Thyroid gland (tissue), 4 donors: ENCODE results near the gene KCNIP4. TPM values are rescaled to one million over a fixed set of nuclear protein-coding genes. Genes with fewer than 3 reads are reported as not detected.
A peak's percentile ranks its signal among the peaks of the same experiment; 100 is the strongest.

ENCODE experiments used
- DNase-seq, 2 donors: peaks; one replicate each; pipeline ENCODE4 v3.0.0-alpha.2; 2019
- H3K27ac ChIP-seq, 3 donors: fragments of 200-600 bp; sonication (generic); 1 replicate in 2 of 3; 2 replicates in 1 of 3; pipeline ENCODE4 v1.5.1; 2016 to 2019; ENCODE audit warnings: mild to moderate bottlenecking in 1 of 3, moderate library complexity in 1 of 3
- H3K27me3 ChIP-seq: fragments of 200-600 bp; sonication (generic); one replicate; pipeline ENCODE4 v1.5.1; 2019
- H3K36me3 ChIP-seq, 2 donors: fragments of 200-600 bp; sonication (generic); one replicate each; pipeline ENCODE4 v1.5.1; 2016 to 2019
- H3K4me1 ChIP-seq, 2 donors: fragments of 200-600 bp; sonication (generic); one replicate each; pipeline ENCODE4 v1.5.1; 2017 to 2019
- H3K4me3 ChIP-seq, 3 donors: fragments of 200-600 bp; sonication (generic); replicated peaks in 1 of 3; 1 replicate in 2 of 3; 2 replicates in 1 of 3; pipeline ENCODE4 v1.5.1; 2016; ENCODE audit warnings: mild to moderate bottlenecking in 1 of 3
- H3K9me3 ChIP-seq: fragments of 200-600 bp; sonication (generic); one replicate; pipeline ENCODE4 v1.5.1; 2017
- POLR2A ChIP-seq, 2 donors: fragments of 450-650 bp; IDR thresholded peaks; one replicate each; pipeline ENCODE4 v1.6.1; 2017; ENCODE audit warnings: antibody characterized with exemption in 2 of 2, mild to moderate bottlenecking in 2 of 2, moderate library complexity in 1 of 2
- WGBS, 2 donors: methylation state at CpG; one replicate each; pipeline ENCODE4 v1.1.5; 2017; 5-methylcytosine and 5-hydroxymethylcytosine counted together
- intact Hi-C: fragments of 100-400 bp; cut with DNase I; formaldehyde crosslinking; loops from one replicate; pipeline ENCODE4 v1.15.1; 2023
- total RNA-seq, 4 donors: library from RNA; depleted of rRNA; stranded (reverse); fragments of >200 nt; gene quantifications; one replicate each; pipeline ENCODE4 v1.2.3, GENCODE V29; 2016
- TF ChIP-seq, protein P1 (sequence below), 6 experiments: fragments of 200-600 bp in 3 of 6; fragments of 450-650 bp in 3 of 6; sonication (generic) in 3 of 6; IDR thresholded peaks; one replicate each; pipeline ENCODE4 v1.5.1; 2016 to 2019; ENCODE audit warnings: antibody characterized with exemption in 6 of 6, mild to moderate bottlenecking in 2 of 6, inconsistent platforms in 1 of 6, moderate library complexity in 1 of 6

The KCNIP4 gene
- total RNA-seq, 4 donors from 2014 or later = 2.0 to 6.6 (median 4.4) TPM

DNA sequence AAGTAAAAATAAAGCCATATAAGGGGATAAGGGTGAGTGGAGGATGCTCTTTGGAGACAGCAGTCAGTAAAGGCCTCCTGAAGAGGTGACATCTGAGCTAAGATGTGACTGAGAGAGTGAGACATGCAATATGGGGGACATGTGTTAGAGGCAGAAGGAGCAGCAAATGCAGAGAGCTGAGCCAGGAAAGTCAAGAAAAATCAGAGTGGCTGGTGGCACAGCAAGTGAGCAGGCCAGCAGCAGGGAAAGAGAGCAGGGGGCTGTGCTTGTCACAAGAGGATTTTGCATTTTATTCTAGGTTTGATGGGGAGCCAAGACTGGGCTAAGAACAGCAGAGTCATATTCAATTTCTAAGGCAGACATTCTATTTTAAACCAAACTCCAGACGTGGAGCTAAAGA is 394.5 kb downstream of the KCNIP4 start:
- H3K4me1 ChIP-seq = peaks cover 0 to 6% of the 10 kb centered on the region in 2 donors
- no peak overlapping the region for H3K4me3 ChIP-seq
- intact Hi-C loops = no loop called here
- no peak overlapping the region for H3K27ac ChIP-seq
- no peaks in the 10 kb centered on the region for H3K36me3 ChIP-seq
- 73 to 85% methylated on average over 1 of the region's 1 CpG for WGBS, 2 donors
- TF ChIP-seq POLR2A (IDR thresholded peaks at IDR 0.05) = no peak
- TF ChIP-seq, protein P1, sequence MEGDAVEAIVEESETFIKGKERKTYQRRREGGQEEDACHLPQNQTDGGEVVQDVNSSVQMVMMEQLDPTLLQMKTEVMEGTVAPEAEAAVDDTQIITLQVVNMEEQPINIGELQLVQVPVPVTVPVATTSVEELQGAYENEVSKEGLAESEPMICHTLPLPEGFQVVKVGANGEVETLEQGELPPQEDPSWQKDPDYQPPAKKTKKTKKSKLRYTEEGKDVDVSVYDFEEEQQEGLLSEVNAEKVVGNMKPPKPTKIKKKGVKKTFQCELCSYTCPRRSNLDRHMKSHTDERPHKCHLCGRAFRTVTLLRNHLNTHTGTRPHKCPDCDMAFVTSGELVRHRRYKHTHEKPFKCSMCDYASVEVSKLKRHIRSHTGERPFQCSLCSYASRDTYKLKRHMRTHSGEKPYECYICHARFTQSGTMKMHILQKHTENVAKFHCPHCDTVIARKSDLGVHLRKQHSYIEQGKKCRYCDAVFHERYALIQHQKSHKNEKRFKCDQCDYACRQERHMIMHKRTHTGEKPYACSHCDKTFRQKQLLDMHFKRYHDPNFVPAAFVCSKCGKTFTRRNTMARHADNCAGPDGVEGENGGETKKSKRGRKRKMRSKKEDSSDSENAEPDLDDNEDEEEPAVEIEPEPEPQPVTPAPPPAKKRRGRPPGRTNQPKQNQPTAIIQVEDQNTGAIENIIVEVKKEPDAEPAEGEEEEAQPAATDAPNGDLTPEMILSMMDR (IDR thresholded peaks at IDR 0.05) = no peak
- H3K9me3 ChIP-seq = no peaks in the 10 kb centered on the region
- DNase-seq = no peak
- no peaks in the 10 kb centered on the region for H3K27me3 ChIP-seq

DNA sequence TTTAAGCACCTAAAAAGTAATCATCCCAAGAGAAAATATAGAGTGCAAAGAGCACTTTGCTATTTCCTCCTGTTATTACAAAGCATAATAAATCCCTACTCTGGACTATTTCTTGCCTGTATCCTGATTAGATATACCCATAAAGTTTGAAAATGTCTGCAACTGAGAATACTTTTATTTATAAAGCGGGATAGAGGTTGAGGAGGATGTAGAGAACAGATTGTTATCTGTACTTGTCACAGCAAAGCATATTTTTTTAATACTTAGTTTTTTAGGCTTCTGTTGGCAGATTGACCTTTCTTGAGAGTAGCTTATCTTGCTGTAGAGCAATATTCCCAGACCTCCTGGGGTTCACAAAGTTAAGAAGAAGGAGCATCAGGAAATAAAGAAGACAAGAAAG is 396.1 kb downstream of the KCNIP4 start:
- DNase-seq = no peak
- Histone ChIP-seq H3K27ac (no peak overlapping the region), H3K4me3 (no peak overlapping the region), H3K36me3 (no peaks in the 10 kb centered on the region), H3K27me3 (no peaks in the 10 kb centered on the region), H3K9me3 (no peaks in the 10 kb centered on the region), H3K4me1 (peaks cover 0 to 6% of the 10 kb centered on the region in 2 donors)
- intact Hi-C loops = no loop called here
- no peak for TF ChIP-seq POLR2A (IDR thresholded peaks at IDR 0.05)
- TF ChIP-seq, protein P1 (IDR thresholded peaks at IDR 0.05) = no peak
- WGBS, 2 donors = 35 to 50% methylated on average over 1 of the region's 1 CpG

DNA sequence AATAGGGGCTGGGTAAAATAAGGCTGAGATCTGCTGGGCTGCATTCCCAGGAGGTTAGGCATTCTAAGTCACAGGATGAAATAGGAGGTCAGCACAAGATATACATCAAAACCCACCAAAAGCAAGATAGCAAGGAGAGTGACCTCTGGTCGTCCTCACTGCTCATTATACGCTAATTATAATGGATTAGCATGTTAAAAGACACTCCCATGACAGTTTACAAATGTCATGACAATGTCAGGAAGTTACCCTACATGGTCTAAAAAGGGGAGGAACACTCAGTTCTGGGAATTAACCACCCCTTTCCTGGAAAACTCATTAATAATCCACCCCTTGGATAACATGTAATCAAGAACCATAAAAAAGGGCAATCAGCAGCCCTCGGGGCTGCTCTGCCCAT is 403.6 kb downstream of the KCNIP4 start:
- intact Hi-C loops = no loop called here
- TF ChIP-seq, protein P1 (IDR thresholded peaks at IDR 0.05) = no peak
- no peak for TF ChIP-seq POLR2A (IDR thresholded peaks at IDR 0.05)
- WGBS, 2 donors = 79 to 81% methylated on average over 3 of the region's 3 CpGs
- H3K27me3 ChIP-seq = no peaks in the 10 kb centered on the region
- no peak for DNase-seq
- no peaks in the 10 kb centered on the region for H3K36me3 ChIP-seq
- no peak overlapping the region for H3K27ac ChIP-seq
- no peak overlapping the region for H3K4me3 ChIP-seq
- H3K4me1 ChIP-seq = peaks cover 8 to 9% of the 10 kb centered on the region in 2 donors
- no peaks in the 10 kb centered on the region for H3K9me3 ChIP-seq

DNA sequence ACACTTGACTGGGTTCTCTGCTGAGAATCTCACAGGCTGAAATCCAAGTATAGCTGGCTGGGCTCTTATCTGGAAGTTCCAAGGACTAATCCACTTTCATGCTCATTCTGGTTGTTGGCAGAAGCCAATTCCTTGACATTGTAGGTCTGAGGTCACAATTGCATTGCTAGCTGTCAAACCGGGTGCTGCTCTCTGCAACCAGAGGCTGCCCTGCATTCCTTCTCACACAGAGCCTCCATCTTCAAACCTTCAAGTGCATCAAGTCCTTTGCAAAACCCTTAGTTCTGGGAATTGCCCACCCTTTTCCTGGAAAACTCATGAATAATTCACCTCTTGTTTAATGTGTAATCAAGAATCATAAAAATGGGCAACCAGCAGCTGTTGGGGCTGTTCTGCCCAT is 404.2 kb downstream of the KCNIP4 start:
- Histone ChIP-seq H3K36me3 (no peaks in the 10 kb centered on the region), H3K27me3 (no peaks in the 10 kb centered on the region), H3K9me3 (no peaks in the 10 kb centered on the region), H3K27ac (no peak overlapping the region), H3K4me1 (peaks cover 8 to 9% of the 10 kb centered on the region in 2 donors), H3K4me3 (no peak overlapping the region)
- peak; percentile 15 to 16 for DNase-seq
- WGBS, 2 donors = 6 to 24% methylated on average over 1 of the region's 1 CpG
- intact Hi-C loops = no loop called here
- TF ChIP-seq, protein P1 (IDR thresholded peaks at IDR 0.05) = no peak
- TF ChIP-seq POLR2A (IDR thresholded peaks at IDR 0.05) = no peak

DNA sequence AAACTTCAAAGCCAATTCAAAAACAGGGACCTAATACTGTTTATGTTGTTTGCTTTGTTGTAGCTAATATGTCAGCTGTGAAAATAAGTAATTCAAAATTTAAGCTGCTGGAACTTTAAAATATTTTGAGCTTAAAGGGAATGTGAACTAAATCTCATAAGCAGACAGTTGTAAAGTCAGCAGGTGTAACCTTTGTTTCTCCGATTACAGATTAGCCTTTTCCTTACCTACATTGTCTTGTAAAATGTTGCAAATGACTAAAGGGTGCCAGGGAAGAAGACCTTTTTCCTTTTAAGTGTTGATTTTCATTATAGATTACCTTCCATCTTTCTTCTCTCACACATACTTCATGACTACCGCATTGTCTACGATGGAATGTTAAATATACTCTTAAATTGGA is 405.1 kb downstream of the KCNIP4 start:
- H3K4me3 ChIP-seq = no peak overlapping the region
- 74 to 79% methylated on average over 3 of the region's 3 CpGs for WGBS, 2 donors
- H3K36me3 ChIP-seq = no peaks in the 10 kb centered on the region
- no peak overlapping the region for H3K27ac ChIP-seq
- no peak for DNase-seq
- H3K9me3 ChIP-seq = no peaks in the 10 kb centered on the region
- no peak for TF ChIP-seq POLR2A (IDR thresholded peaks at IDR 0.05)
- TF ChIP-seq, protein P1 (IDR thresholded peaks at IDR 0.05) = no peak
- intact Hi-C loops = no loop called here
- peaks cover 8 to 9% of the 10 kb centered on the region in 2 donors for H3K4me1 ChIP-seq
- no peaks in the 10 kb centered on the region for H3K27me3 ChIP-seq
